Neural crest cell (in vitro differentiated cells): ENCODE data around the gene CCDC197. TPM values are rescaled to one million over a fixed set of nuclear protein-coding genes. Genes with fewer than 3 reads are reported as not detected.

ENCODE experiments used
- DNase-seq: peaks from one replicate; pipeline ENCODE4 v3.0.0; 2021; ENCODE audit warnings: low read depth, mixed read lengths, low spot score
- H3K27ac Mint-ChIP-seq: one replicate; pipeline ENCODE4 v1.8.0; 2021; ENCODE audit warnings: mild to moderate bottlenecking, mixed read lengths; ENCODE audit not compliant: unreplicated experiment
- H3K27me3 Mint-ChIP-seq: 2 replicates; pipeline ENCODE4 v1.8.0; 2021; ENCODE audit warnings: low read depth, mild to moderate bottlenecking, mixed read lengths
- H3K36me3 Mint-ChIP-seq: 2 replicates; pipeline ENCODE4 v1.8.0; 2021; ENCODE audit warnings: low read depth, mild to moderate bottlenecking, mixed read lengths
- H3K4me1 Mint-ChIP-seq: 2 replicates; pipeline ENCODE4 v1.8.0; 2021; ENCODE audit warnings: mixed read lengths
- H3K4me3 Mint-ChIP-seq: one replicate; pipeline ENCODE4 v1.8.0; 2021; ENCODE audit warnings: mild to moderate bottlenecking, mixed read lengths
- H3K9me3 Mint-ChIP-seq: 2 replicates; pipeline ENCODE4 v1.8.0; 2021; ENCODE audit warnings: mixed read lengths
- CTCF ChIP-seq: fragments of 200-600 bp; sonication (generic); conservative IDR thresholded peaks from 2 replicates; pipeline ENCODE4 v1.5.0; 2021; ENCODE audit warnings: antibody characterized with exemption, mild to moderate bottlenecking
- total RNA-seq: library from RNA; stranded (reverse); gene quantifications from 2 replicates; pipeline ENCODE4 v1.2.1, GENCODE V29; 2021

Gene CCDC197
- total RNA-seq, 1 donor from 2014 or later: not detected

DNA sequence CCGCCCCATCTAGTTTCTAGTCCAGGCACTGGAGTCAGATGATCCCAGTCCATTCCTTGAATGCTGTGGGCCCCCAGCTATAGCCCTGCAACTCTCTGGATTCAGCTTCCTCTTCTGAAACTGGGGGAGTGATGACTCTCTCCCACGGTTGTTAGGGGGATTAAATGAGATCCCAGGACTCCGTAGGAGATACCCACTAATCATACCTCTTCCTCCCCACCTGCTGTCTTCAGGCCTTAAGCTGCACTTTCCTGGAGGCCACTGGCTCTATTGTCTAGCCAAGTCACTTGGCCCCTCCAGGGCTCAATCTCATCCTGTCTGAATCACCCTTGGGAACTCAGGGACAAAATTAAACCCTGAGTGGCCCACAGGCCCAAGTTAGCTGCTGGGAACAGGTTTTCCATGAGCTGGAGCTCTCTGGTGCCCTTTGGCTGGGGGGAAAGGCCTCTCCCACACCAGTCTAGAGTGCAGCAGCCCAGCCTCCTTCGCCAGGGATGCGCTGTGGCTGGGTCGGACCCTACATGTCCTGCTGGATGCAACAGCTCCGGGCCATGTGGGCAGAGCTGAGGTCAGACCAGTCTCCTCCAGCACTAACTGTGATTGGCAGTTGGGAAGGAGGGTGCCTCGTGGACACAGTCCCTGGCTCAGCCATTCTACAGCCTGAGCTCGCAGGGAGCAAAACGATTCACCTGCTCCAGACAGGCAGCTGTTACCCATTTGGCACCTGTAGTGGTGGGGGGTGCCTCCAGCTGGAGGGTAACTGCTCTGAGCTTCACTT is 14.7 kb upstream of the CCDC197 start:
- H3K4me3 Mint-ChIP-seq: no peak overlapping the region
- no peak for TF ChIP-seq CTCF
- H3K36me3 Mint-ChIP-seq: no peaks in the 10 kb centered on the region
- no peak overlapping the region for H3K27ac Mint-ChIP-seq
- H3K9me3 Mint-ChIP-seq: peaks cover 2% of the 10 kb centered on the region
- no peaks in the 10 kb centered on the region for H3K27me3 Mint-ChIP-seq
- DNase-seq: no peak
- peaks cover 12% of the 10 kb centered on the region for H3K4me1 Mint-ChIP-seq

GRCh38 chr14:93984070-93984469 is 13.0 kb upstream of the CCDC197 start:
- Mint-ChIP-seq H3K4me1 (peaks cover 12% of the 10 kb centered on the region), H3K9me3 (peaks cover 2% of the 10 kb centered on the region), H3K36me3 (no peaks in the 10 kb centered on the region), H3K27ac (no peak overlapping the region), H3K27me3 (no peaks in the 10 kb centered on the region), H3K4me3 (no peak overlapping the region)
- no peak for DNase-seq
- TF ChIP-seq CTCF: no peak

DNA sequence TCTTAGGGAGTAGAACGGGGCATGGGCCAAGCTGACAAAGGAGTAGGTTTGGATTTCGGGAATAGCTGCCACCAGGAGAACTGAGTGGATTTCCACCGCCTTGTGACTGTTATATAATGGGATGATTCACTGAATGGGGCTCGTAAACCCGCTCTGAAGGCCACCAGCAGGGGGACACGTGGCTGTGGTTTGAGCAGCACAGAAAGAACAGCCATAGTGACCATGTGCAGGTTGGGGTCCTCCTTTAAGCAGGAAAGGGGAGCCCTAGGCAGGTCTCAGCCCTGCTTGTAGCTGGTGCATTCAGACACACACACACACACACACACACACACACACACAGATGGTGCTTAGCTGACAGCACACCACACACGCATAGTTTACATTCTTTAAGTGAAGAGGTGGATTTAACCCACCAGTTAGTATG is 12.1 kb upstream of the CCDC197 start:
- peak; percentile 54 for TF ChIP-seq CTCF
- H3K4me1 Mint-ChIP-seq: peaks cover 20% of the 10 kb centered on the region
- DNase-seq: peak; percentile 49
- no peaks in the 10 kb centered on the region for H3K36me3 Mint-ChIP-seq
- no peak overlapping the region for H3K4me3 Mint-ChIP-seq
- H3K27ac Mint-ChIP-seq: no peak overlapping the region
- H3K27me3 Mint-ChIP-seq: no peaks in the 10 kb centered on the region
- H3K9me3 Mint-ChIP-seq: no peaks in the 10 kb centered on the region

DNA sequence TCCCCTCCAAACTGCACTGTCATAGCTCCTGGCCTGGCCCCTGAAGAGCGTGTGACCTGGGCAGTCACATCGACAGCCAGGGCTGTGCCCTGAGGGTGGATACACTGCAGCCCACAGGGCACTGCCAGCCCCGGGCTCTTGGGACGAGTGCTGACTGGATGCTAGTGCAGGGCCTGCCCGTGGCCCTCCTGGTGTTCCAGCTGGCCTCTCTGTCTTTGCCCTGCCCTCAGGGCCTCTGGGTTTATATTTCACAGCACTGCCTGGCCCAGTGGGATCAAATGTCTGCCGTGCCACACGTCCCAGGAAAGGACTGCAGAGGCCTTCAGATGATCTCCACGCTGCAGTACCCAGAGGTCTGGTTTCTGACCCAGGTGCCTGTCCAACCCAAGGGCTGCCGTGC is 10.1 kb upstream of the CCDC197 start:
- DNase-seq: no peak
- Mint-ChIP-seq H3K27me3 (no peaks in the 10 kb centered on the region), H3K4me1 (peaks cover 27% of the 10 kb centered on the region), H3K36me3 (no peaks in the 10 kb centered on the region), H3K9me3 (no peaks in the 10 kb centered on the region), H3K4me3 (no peak overlapping the region), H3K27ac (peak overlapping the region; percentile 75)
- TF ChIP-seq CTCF: no peak

- TF ChIP-seq CTCF: no peak
- H3K9me3 Mint-ChIP-seq: no peaks in the 10 kb centered on the region
- H3K27ac Mint-ChIP-seq: no peak overlapping the region
- no peaks in the 10 kb centered on the region for H3K36me3 Mint-ChIP-seq
- H3K4me1 Mint-ChIP-seq: peaks cover 27% of the 10 kb centered on the region
- H3K4me3 Mint-ChIP-seq: no peak overlapping the region
- no peak for DNase-seq
- no peaks in the 10 kb centered on the region for H3K27me3 Mint-ChIP-seq
These were observed 9.7 kb upstream of the CCDC197 start for GRCh38 chr14:93987376-93987775.
